HFFc6 (cell line): ENCODE measurements around the gene ZNF410. TPM values are rescaled to one million over a fixed set of nuclear protein-coding genes. Genes with fewer than 3 reads are reported as not detected.

Experiments
- DNase-seq: peaks from one replicate; pipeline ENCODE4 v3.0.0-alpha.2; 2018
- H3K27ac Mint-ChIP-seq: 2 replicates; pipeline ENCODE4 v1.8.0; 2020; ENCODE audit warnings: mild to moderate bottlenecking, mixed read lengths
- H3K27me3 Mint-ChIP-seq: 2 replicates; pipeline ENCODE4 v1.8.0; 2021; ENCODE audit warnings: mild to moderate bottlenecking, moderate library complexity, mixed read lengths; ENCODE audit not compliant: insufficient read depth
- H3K36me3 Mint-ChIP-seq: 2 replicates; pipeline ENCODE4 v1.8.0; 2021; ENCODE audit warnings: low read depth, mixed read lengths
- H3K4me1 Mint-ChIP-seq: 2 replicates; pipeline ENCODE4 v1.8.0; 2020; ENCODE audit warnings: low read depth, mixed read lengths
- H3K4me3 Mint-ChIP-seq: 2 replicates; pipeline ENCODE4 v1.8.0; 2020; ENCODE audit warnings: mild to moderate bottlenecking, moderate library complexity, mixed read lengths
- H3K9me3 Mint-ChIP-seq: 2 replicates; pipeline ENCODE4 v1.8.0; 2020; ENCODE audit warnings: mild to moderate bottlenecking, mixed read lengths
- total RNA-seq, 6 experiments: library from RNA; stranded (reverse); fragmentation: NEBNext Ultra II Directional; extraction: Animal tissue kit (Norgen Biotek cat#: 25700); gene quantifications; 2 replicates in 1 of 6; 3 replicates in 5 of 6; pipeline ENCODE4 v1.2.3, GENCODE V29; 2021
- TF ChIP-seq, protein P1 (sequence below): fragments of 200-600 bp; sonication (generic); IDR thresholded peaks from 2 replicates; pipeline ENCODE4 v1.5.0; 2021; ENCODE audit warnings: antibody characterized with exemption, mild to moderate bottlenecking

ZNF410 gene
- total RNA-seq, 6 experiments from 2014 or later = 31.5 to 42.5 (median 35.0) TPM

DNA sequence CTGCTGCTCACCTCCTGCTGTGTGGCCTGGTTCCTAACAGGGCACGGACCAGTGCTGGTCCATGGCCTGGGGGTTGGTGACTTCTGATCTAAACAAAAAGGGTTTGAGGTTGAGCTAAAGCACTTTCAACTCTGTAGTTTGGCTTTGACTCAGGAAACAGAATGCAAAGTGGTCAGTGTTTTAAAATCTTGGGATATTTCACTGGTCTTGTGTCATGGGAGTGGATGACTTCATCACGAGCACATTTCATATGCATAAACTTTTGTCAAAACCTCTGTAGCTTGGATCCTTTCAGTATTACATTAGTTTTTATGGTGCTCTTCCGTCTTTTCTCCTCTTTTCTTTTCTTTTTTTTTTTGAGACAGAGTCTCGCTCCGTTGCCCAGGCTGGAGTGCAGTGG lies 37.7 kb downstream of the ZNF410 start:
- no peaks in the 10 kb centered on the region for H3K27me3 Mint-ChIP-seq
- H3K4me3 Mint-ChIP-seq = no peak overlapping the region
- H3K9me3 Mint-ChIP-seq = no peaks in the 10 kb centered on the region
- H3K4me1 Mint-ChIP-seq = 0 out of 2 replicates have a peak, but pooled peaks cover 4% of the 10 kb centered on the region
- DNase-seq = no peak
- no peak overlapping the region for H3K27ac Mint-ChIP-seq
- TF ChIP-seq, protein P1, sequence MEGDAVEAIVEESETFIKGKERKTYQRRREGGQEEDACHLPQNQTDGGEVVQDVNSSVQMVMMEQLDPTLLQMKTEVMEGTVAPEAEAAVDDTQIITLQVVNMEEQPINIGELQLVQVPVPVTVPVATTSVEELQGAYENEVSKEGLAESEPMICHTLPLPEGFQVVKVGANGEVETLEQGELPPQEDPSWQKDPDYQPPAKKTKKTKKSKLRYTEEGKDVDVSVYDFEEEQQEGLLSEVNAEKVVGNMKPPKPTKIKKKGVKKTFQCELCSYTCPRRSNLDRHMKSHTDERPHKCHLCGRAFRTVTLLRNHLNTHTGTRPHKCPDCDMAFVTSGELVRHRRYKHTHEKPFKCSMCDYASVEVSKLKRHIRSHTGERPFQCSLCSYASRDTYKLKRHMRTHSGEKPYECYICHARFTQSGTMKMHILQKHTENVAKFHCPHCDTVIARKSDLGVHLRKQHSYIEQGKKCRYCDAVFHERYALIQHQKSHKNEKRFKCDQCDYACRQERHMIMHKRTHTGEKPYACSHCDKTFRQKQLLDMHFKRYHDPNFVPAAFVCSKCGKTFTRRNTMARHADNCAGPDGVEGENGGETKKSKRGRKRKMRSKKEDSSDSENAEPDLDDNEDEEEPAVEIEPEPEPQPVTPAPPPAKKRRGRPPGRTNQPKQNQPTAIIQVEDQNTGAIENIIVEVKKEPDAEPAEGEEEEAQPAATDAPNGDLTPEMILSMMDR = no peak
- peaks cover 8% of the 10 kb centered on the region; the same call in 1 of the 2 replicates for H3K36me3 Mint-ChIP-seq

DNA sequence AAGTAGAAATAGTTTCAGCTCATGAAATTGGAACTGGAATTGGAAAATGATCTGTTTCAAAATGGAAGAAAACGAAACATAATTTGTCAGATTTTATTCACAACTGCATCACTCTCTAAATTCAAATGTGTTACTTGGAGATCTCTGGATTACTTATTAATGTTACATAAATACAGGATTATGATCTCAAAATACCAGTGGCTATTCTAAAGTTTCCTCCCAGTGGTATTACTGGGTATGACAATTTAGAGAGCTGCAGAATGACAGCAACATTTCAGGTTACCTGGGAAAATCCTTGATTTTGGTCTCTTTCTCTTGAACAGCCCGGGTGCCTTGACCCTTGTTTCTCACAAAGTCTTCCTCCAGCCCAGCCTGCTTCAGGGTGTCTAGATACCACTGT lies 49.0 kb downstream of the ZNF410 start:
- no peak for DNase-seq

DNA sequence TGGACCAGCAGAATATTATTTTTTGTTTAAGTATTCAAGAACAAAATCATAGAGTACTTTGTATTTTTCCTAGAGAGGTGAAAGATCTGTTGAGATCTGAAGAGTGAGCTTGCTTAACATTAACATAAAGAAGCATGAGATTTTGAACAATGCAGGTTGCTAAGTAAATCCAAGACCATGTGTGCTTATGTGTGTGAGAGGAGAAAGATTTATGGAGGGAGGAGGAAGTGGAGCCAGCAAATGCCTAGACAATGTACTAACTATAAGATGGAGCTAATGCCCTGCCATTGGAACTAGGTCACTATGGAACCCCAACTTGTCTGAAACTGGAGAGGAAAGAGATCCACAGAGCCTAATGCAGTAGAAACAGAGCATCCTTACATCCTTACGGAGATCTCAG lies 49.9 kb downstream of the ZNF410 start:
- Mint-ChIP-seq H3K9me3 (no peaks in the 10 kb centered on the region), H3K36me3 (peaks cover 23% of the 10 kb centered on the region), H3K27me3 (no peaks in the 10 kb centered on the region; the same call in none of the 2 replicates), H3K4me1 (no peaks in the 10 kb centered on the region), H3K27ac (no peak overlapping the region; the same call in 1 of the 2 replicates), H3K4me3 (no peak overlapping the region)
- TF ChIP-seq, protein P1 = no peak
- no peak for DNase-seq

More for the DNA sequence above, 49.0 kb downstream of the ZNF410 start:
- H3K4me1 Mint-ChIP-seq = no peaks in the 10 kb centered on the region
- no peak overlapping the region for H3K27ac Mint-ChIP-seq
- no peak overlapping the region for H3K4me3 Mint-ChIP-seq
- H3K9me3 Mint-ChIP-seq = no peaks in the 10 kb centered on the region
- peaks cover 29% of the 10 kb centered on the region for H3K36me3 Mint-ChIP-seq
- TF ChIP-seq, protein P1 = peak; percentile 73
- H3K27me3 Mint-ChIP-seq = no peaks in the 10 kb centered on the region; the same call in none of the 2 replicates

DNA sequence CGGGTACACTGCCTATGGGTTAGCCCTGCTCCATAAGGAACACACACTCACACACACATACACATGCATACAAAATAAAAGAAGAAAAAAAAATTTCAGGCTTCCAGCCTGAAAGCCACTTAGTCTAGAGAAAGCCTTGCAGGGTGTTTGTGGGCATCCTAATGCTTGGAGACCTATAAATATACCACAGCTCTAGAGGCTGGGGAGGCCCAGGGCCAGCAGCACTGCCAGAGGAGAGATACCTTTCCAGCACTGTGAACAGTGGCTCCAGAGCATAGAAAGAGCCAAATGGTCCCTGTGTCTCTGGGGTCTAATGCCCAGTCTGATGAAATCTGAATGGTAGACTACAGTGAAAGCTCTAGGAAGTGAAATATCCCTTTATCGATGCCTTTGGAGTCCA lies 50.4 kb downstream of the ZNF410 start:
- Mint-ChIP-seq H3K27ac (no peak overlapping the region), H3K27me3 (no peaks in the 10 kb centered on the region; the same call in none of the 2 replicates), H3K4me3 (no peak overlapping the region), H3K9me3 (no peaks in the 10 kb centered on the region), H3K36me3 (peaks cover 19% of the 10 kb centered on the region), H3K4me1 (no peaks in the 10 kb centered on the region)
- TF ChIP-seq, protein P1 = no peak
- DNase-seq = no peak

DNA sequence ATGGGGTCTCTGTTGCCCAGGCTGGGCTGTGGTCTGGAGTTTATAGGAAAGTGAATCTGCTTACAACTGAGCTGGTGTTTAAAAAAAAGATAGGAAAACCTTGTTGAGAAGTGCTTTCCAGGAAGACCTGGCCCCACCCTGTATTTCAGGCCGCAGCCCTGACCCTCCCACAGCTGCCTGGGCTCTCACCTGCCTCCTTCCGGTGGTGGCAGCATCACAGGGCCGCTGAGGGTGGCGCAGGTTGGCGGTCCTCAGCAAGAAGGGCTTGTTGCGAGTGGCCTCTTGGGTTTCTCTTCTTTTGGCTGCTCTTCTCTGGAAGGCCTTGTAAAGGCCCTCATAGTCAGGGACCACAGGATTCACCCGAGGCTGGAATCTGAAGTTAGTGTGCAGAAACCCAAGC lies 55.5 kb downstream of the ZNF410 start:
- Mint-ChIP-seq H3K9me3 (no peaks in the 10 kb centered on the region), H3K4me3 (no peak overlapping the region), H3K27ac (no peak overlapping the region), H3K27me3 (no peaks in the 10 kb centered on the region; the same call in none of the 2 replicates), H3K4me1 (peaks cover 12% of the 10 kb centered on the region), H3K36me3 (peaks cover 3% of the 10 kb centered on the region; the same call in 1 of the 2 replicates)
- TF ChIP-seq, protein P1 = no peak
- no peak for DNase-seq
